Measurements from ENCODE around the gene EDN2.

Gene EDN2

DNA sequence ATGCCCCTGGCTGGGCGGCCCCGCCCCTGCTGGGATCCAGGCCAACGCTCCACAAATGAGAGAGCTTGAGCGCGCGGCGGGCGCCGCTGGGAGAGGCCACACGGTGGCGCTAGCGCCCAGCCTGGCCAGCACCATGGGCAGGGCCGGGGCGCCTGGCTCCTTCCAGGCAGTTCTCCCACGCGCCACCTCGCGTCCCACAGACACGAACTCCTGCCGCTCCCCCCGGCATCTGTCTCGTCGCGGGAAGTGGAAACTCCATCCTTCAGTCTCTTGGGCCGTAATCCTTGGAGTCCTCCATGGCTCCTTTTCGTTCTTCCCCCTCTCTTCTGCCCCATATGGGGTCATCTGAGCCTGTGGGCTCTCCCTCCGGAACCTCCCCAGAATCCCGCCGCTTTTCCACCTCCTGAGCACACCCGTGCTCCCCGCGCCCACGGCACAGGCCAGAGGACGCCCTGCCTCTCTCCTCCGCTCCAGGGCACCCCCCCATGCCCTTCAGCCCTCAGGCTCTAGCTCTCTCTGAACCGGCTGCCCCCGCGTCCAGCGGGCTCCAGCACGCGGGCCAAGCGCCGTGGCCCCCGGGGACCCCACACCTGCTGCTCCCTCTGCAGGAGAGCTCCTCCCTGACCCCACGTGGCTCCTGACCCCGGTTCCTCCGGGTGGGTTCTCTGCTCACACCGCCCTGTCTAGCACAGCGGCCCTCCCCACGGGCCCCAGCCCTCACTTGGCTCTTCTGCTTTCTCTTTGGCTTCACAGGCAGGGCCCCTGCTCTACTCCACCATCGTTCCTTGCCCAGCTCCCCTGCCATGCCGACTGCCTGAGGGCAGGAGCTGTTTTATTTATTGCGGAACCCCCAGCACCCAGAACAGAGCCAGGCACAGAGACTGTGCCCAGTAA lies 31.9 kb upstream of the EDN2 start:
- TF ChIP-seq PPARA (CRISPR knock-in tag; IDR thresholded peaks at IDR 0.05; ENCODE audit: borderline replicate concordance) (no peak), ZFP30 (CRISPR knock-in tag; IDR thresholded peaks at IDR 0.05) (no peak), BACH2 (CRISPR knock-in tag; IDR thresholded peaks at IDR 0.05; ENCODE audit: borderline replicate concordance) (no peak), ZNF565 (CRISPR knock-in tag; conservative IDR thresholded peaks at IDR 0.05; ENCODE audit: low read depth) (no peak), SNAI2 (CRISPR knock-in tag; IDR thresholded peaks at IDR 0.05) (no peak), RARB (CRISPR knock-in tag; IDR thresholded peaks at IDR 0.05) (no peak), CSDC2 (CRISPR knock-in tag; IDR thresholded peaks at IDR 0.05) (no peak), ISL1 (CRISPR knock-in tag; IDR thresholded peaks at IDR 0.05) (no peak), TOX (CRISPR knock-in tag; IDR thresholded peaks at IDR 0.05; ENCODE audit: borderline replicate concordance) (no peak), OSR1 (CRISPR knock-in tag; IDR thresholded peaks at IDR 0.05) (no peak)
- TF ChIP-seq, protein P1, sequence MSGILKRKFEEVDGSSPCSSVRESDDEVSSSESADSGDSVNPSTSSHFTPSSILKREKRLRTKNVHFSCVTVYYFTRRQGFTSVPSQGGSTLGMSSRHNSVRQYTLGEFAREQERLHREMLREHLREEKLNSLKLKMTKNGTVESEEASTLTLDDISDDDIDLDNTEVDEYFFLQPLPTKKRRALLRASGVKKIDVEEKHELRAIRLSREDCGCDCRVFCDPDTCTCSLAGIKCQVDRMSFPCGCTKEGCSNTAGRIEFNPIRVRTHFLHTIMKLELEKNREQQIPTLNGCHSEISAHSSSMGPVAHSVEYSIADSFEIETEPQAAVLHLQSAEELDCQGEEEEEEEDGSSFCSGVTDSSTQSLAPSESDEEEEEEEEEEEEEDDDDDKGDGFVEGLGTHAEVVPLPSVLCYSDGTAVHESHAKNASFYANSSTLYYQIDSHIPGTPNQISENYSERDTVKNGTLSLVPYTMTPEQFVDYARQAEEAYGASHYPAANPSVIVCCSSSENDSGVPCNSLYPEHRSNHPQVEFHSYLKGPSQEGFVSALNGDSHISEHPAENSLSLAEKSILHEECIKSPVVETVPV (CRISPR knock-in tag; IDR thresholded peaks at IDR 0.05), result no peak
- TF ChIP-seq, protein P2, sequence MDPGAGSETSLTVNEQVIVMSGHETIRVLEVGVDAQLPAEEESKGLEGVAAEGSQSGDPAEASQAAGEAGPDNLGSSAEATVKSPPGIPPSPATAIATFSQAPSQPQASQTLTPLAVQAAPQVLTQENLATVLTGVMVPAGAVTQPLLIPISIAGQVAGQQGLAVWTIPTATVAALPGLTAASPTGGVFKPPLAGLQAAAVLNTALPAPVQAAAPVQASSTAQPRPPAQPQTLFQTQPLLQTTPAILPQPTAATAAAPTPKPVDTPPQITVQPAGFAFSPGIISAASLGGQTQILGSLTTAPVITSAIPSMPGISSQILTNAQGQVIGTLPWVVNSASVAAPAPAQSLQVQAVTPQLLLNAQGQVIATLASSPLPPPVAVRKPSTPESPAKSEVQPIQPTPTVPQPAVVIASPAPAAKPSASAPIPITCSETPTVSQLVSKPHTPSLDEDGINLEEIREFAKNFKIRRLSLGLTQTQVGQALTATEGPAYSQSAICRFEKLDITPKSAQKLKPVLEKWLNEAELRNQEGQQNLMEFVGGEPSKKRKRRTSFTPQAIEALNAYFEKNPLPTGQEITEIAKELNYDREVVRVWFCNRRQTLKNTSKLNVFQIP (CRISPR knock-in tag; IDR thresholded peaks at IDR 0.05; ENCODE audit: borderline replicate concordance, low read depth), result no peak
- TF ChIP-seq, protein P3, sequence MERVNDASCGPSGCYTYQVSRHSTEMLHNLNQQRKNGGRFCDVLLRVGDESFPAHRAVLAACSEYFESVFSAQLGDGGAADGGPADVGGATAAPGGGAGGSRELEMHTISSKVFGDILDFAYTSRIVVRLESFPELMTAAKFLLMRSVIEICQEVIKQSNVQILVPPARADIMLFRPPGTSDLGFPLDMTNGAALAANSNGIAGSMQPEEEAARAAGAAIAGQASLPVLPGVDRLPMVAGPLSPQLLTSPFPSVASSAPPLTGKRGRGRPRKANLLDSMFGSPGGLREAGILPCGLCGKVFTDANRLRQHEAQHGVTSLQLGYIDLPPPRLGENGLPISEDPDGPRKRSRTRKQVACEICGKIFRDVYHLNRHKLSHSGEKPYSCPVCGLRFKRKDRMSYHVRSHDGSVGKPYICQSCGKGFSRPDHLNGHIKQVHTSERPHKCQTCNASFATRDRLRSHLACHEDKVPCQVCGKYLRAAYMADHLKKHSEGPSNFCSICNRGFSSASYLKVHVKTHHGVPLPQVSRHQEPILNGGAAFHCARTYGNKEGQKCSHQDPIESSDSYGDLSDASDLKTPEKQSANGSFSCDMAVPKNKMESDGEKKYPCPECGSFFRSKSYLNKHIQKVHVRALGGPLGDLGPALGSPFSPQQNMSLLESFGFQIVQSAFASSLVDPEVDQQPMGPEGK (CRISPR knock-in tag; IDR thresholded peaks at IDR 0.05; ENCODE audit: borderline replicate concordance), result no peak
- peak; percentile 98 for ATAC-seq

DNA sequence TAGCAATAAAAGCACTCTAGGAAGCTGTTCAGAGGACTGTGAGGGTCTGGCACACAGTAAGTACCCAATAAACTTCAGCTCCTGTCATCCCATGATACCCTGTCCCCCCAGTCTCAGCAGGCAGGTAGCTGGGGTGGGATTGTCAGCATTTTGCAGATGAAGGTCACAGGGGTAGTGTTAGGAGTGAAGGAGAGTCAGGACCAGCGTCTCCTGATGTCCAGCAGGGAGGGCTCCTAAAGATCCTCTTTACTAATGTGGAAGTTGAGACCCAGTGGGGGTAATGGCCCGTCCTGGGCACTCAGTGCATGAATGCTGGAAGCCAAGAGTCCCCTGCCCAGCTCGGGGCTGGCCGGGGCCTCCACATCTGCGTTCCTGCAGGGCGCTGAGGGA lies 31.3 kb upstream of the EDN2 start:
- no peak; the same call in 2 of the 3 replicates for ATAC-seq
- TF ChIP-seq GLIS3 (CRISPR knock-in tag; IDR thresholded peaks at IDR 0.05) (no peak), SNAI2 (CRISPR knock-in tag; IDR thresholded peaks at IDR 0.05) (no peak), OSR1 (CRISPR knock-in tag; IDR thresholded peaks at IDR 0.05) (no peak), ZNF70 (CRISPR knock-in tag; IDR thresholded peaks at IDR 0.05) (no peak), ZC3H10 (CRISPR knock-in tag; IDR thresholded peaks at IDR 0.05) (no peak), ESRRG (CRISPR knock-in tag; IDR thresholded peaks at IDR 0.05) (no peak), TCF4 (CRISPR knock-in tag; IDR thresholded peaks at IDR 0.05; ENCODE audit: borderline replicate concordance) (no peak), ARNTL (CRISPR knock-in tag; IDR thresholded peaks at IDR 0.05; ENCODE audit: borderline replicate concordance, low read depth) (no peak), CSDC2 (CRISPR knock-in tag; IDR thresholded peaks at IDR 0.05) (no peak)
- TF ChIP-seq, protein P2 (CRISPR knock-in tag; IDR thresholded peaks at IDR 0.05; ENCODE audit: borderline replicate concordance, low read depth), result no peak
- TF ChIP-seq, protein P4, sequence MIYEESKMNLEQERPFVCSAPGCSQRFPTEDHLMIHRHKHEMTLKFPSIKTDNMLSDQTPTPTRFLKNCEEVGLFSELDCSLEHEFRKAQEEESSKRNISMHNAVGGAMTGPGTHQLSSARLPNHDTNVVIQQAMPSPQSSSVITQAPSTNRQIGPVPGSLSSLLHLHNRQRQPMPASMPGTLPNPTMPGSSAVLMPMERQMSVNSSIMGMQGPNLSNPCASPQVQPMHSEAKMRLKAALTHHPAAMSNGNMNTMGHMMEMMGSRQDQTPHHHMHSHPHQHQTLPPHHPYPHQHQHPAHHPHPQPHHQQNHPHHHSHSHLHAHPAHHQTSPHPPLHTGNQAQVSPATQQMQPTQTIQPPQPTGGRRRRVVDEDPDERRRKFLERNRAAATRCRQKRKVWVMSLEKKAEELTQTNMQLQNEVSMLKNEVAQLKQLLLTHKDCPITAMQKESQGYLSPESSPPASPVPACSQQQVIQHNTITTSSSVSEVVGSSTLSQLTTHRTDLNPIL (CRISPR knock-in tag; IDR thresholded peaks at IDR 0.05; ENCODE audit: low read depth), result no peak

DNA sequence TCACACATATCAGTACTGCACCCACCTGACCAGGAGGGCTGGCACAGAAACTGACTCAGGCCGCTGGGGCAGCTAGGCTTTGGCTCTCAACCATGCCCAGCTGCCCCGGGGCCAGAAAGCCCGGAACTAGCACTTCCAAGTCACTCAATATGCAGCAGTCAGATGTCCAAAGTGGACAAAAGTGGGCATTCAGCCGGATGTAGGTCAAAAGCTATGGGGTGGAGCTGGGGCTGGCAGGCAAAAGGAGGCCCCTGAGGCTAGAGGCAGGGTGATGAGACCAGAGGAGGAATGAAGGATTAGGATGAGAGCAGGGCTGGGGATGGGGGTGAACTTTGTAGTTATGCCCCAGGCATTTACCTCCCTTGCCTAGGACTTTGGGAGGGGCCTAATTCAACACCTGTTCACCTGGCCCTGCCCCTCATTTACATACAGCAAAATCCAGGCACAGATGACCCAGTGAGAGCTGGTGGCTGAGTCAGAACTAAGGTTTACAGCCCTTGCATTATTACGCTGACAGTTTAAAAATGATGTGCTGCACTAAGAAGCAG lies 30.7 kb upstream of the EDN2 start:
- TF ChIP-seq ZNF70 (CRISPR knock-in tag; IDR thresholded peaks at IDR 0.05), result no peak

More for the DNA sequence above, 30.7 kb upstream of the EDN2 start:
- ATAC-seq, result no peak

Data from SK-N-SH treated with all-trans-retinoic acid at 6 μM for 48 hours (cell line).